Stomach smooth muscle (tissue), 2 donors: ENCODE measurements around the gene PIP4P1.
"Not testable (repeated sequence)": the region's sequence is repeated elsewhere in the genome, so short reads cannot be mapped to it uniquely, and the experiment has no call there.

Experiments used
- H3K27ac ChIP-seq: one replicate; pipeline ENCODE4 v1.7.0; 2013; ENCODE audit warnings: mild to moderate bottlenecking, low read length, inconsistent platforms
- H3K27me3 ChIP-seq, 2 donors: one replicate each; pipeline ENCODE4 v1.7.0; 2013; ENCODE audit warnings: low read length in 2 of 2; ENCODE audit not compliant: insufficient read depth in 2 of 2, control insufficient read depth in 1 of 2
- H3K36me3 ChIP-seq, 2 donors: one replicate each; pipeline ENCODE4 v1.7.0; 2013; ENCODE audit warnings: low read length in 2 of 2; ENCODE audit not compliant: control insufficient read depth in 2 of 2, insufficient read depth in 2 of 2
- H3K4me1 ChIP-seq: one replicate; pipeline ENCODE4 v1.7.0; 2013; ENCODE audit warnings: low read length; ENCODE audit not compliant: control insufficient read depth, insufficient read depth
- H3K4me3 ChIP-seq, 2 donors: one replicate each; pipeline ENCODE4 v1.7.0; 2013; ENCODE audit warnings: low read length in 2 of 2
- H3K9ac ChIP-seq, 2 donors: one replicate each; pipeline ENCODE4 v1.7.0; 2013; ENCODE audit warnings: low read length in 2 of 2, mild to moderate bottlenecking in 1 of 2
- H3K9me3 ChIP-seq, 2 donors: one replicate each; pipeline ENCODE4 v1.7.0; 2013; ENCODE audit warnings: low read length in 2 of 2; ENCODE audit not compliant: control insufficient read depth in 2 of 2
- donor health status: healthy.
- donor health status: Pancreatic carcinoma.

The PIP4P1 gene

GRCh38 chr14:20461225-20462141 lies at the start of gene PIP4P1:
TSS of gene PIP4P1 (minus strand) at chr14:20461434. CDS start at chr14:20461325, 109 bp downstream.
- H3K4me3 ChIP-seq, result peak within 1 kb of the TSS; percentile 91 to 94
- H3K36me3 ChIP-seq, result peaks cover 26 to 27% of the 10 kb centered on the region in 2 donors
- no peaks in the 10 kb centered on the region for H3K27me3 ChIP-seq
- H3K9me3 ChIP-seq, result no peaks in the 10 kb centered on the region
- H3K27ac ChIP-seq, result peak within 1 kb of the TSS; percentile 90
- H3K9ac ChIP-seq, result peak within 1 kb of the TSS; percentile 86 to 90
- peaks cover 28% of the 10 kb centered on the region for H3K4me1 ChIP-seq

GRCh38 chr14:20508367-20508766 lies 47.1 kb upstream of the PIP4P1 start:
- H3K4me1 ChIP-seq, result no peaks in the 10 kb centered on the region
- no peaks in the 10 kb centered on the region for H3K36me3 ChIP-seq

GRCh38 chr14:20507537-20507936 lies 46.3 kb upstream of the PIP4P1 start:
- H3K4me1 ChIP-seq, H3K9ac ChIP-seq, H3K9me3 ChIP-seq, H3K4me3 ChIP-seq, H3K27me3 ChIP-seq, H3K27ac ChIP-seq, H3K36me3 ChIP-seq: not testable (repeated sequence)

More at GRCh38 chr14:20508367-20508766, 47.1 kb upstream of the PIP4P1 start:
- Histone ChIP-seq H3K27ac (no peak overlapping the region), H3K27me3 (peaks cover 0 to 2% of the 10 kb centered on the region in 2 donors), H3K9me3 (no peaks in the 10 kb centered on the region), H3K9ac (no peak overlapping the region), H3K4me3 (no peak overlapping the region)

- not testable (repeated sequence) for H3K4me1 ChIP-seq, H3K4me3 ChIP-seq, H3K9ac ChIP-seq, H3K36me3 ChIP-seq, H3K27ac ChIP-seq, H3K9me3 ChIP-seq, H3K27me3 ChIP-seq
Observed at GRCh38 chr14:20506752-20507151, 45.5 kb upstream of the PIP4P1 start.

GRCh38 chr14:20506276-20506675 lies 45.0 kb upstream of the PIP4P1 start:
- H3K27ac ChIP-seq, H3K9me3 ChIP-seq, H3K9ac ChIP-seq, H3K4me3 ChIP-seq, H3K4me1 ChIP-seq, H3K27me3 ChIP-seq, H3K36me3 ChIP-seq: not testable (repeated sequence)

GRCh38 chr14:20503898-20504297 lies 42.7 kb upstream of the PIP4P1 start:
- H3K9ac ChIP-seq, result no peak overlapping the region
- H3K27me3 ChIP-seq, result no peaks in the 10 kb centered on the region
- H3K36me3 ChIP-seq, result no peaks in the 10 kb centered on the region
- no peaks in the 10 kb centered on the region for H3K4me1 ChIP-seq
- H3K4me3 ChIP-seq, result no peak overlapping the region
- H3K27ac ChIP-seq, result no peak overlapping the region
- H3K9me3 ChIP-seq, result no peaks in the 10 kb centered on the region

GRCh38 chr14:20501346-20501745 lies 40.1 kb upstream of the PIP4P1 start:
- no peaks in the 10 kb centered on the region for H3K36me3 ChIP-seq

GRCh38 chr14:20499881-20500280 lies 38.6 kb upstream of the PIP4P1 start:
- no peaks in the 10 kb centered on the region for H3K36me3 ChIP-seq
- no peaks in the 10 kb centered on the region for H3K9me3 ChIP-seq
- H3K9ac ChIP-seq, result no peak overlapping the region
- no peaks in the 10 kb centered on the region for H3K4me1 ChIP-seq
- no peaks in the 10 kb centered on the region for H3K27me3 ChIP-seq
- H3K4me3 ChIP-seq, result no peak overlapping the region
- H3K27ac ChIP-seq, result no peak overlapping the region

More at GRCh38 chr14:20501346-20501745, 40.1 kb upstream of the PIP4P1 start:
- Histone ChIP-seq H3K9ac (no peak overlapping the region), H3K4me1 (no peaks in the 10 kb centered on the region), H3K27ac (no peak overlapping the region), H3K4me3 (no peak overlapping the region), H3K27me3 (no peaks in the 10 kb centered on the region), H3K9me3 (no peaks in the 10 kb centered on the region)

- Histone ChIP-seq H3K9ac (no peak overlapping the region), H3K4me3 (no peak overlapping the region), H3K4me1 (no peaks in the 10 kb centered on the region), H3K27me3 (no peaks in the 10 kb centered on the region), H3K36me3 (no peaks in the 10 kb centered on the region), H3K27ac (no peak overlapping the region), H3K9me3 (no peaks in the 10 kb centered on the region)
Observed at GRCh38 chr14:20499108-20499507, 37.9 kb upstream of the PIP4P1 start.

- H3K9me3 ChIP-seq, result no peaks in the 10 kb centered on the region
- H3K4me3 ChIP-seq, result no peak overlapping the region
- no peak overlapping the region for H3K9ac ChIP-seq
- no peaks in the 10 kb centered on the region for H3K4me1 ChIP-seq
- no peak overlapping the region for H3K27ac ChIP-seq
- no peaks in the 10 kb centered on the region for H3K36me3 ChIP-seq
- no peaks in the 10 kb centered on the region for H3K27me3 ChIP-seq
Observed at GRCh38 chr14:20498622-20499021, 37.4 kb upstream of the PIP4P1 start.
